ENCODE measurements around the gene GM2A. TPM values are rescaled to one million over a fixed set of nuclear protein-coding genes. Genes with fewer than 3 reads are reported as not detected.

The GM2A gene
- total RNA-seq, 5 donors from 2014 or later (not counting 1 experiment from before 2014, with no cell fraction given) = 8.2 to 20.9 (median 11.5) TPM

Other genes with a start within 250 kb of the GM2A start
- gene GPX3, start 232.6 kb upstream of the GM2A start, total RNA-seq = 1 to 10 TPM in 2 of 5 donors, under 1 TPM in 1, not detected in 2; 0.49 to 1.6 (median 1.4) TPM
- gene TNIP1, start 172.2 kb upstream of the GM2A start, total RNA-seq = 100 to 1,000 TPM; 118 to 211 (median 170) TPM
- gene ANXA6, start 95.4 kb upstream of the GM2A start, total RNA-seq = 100 to 1,000 TPM; 266 to 395 (median 345) TPM
- gene CCDC69, start 29.1 kb upstream of the GM2A start, total RNA-seq = 100 to 1,000 TPM in 1 of 5 donors, 10 to 100 TPM in 4; 86.3 to 112 (median 93.5) TPM
- gene SLC36A3, start 50.6 kb downstream of the GM2A start, total RNA-seq = not detected
- gene SLC36A2, start 94.4 kb downstream of the GM2A start, total RNA-seq = not detected
- gene SLC36A1, start 194.4 kb downstream of the GM2A start, total RNA-seq = 1 to 10 TPM; 5.1 to 8.5 (median 6.3) TPM

All from T-cell (primary cell).